ENCODE measurements around the gene MAP1S.
"Not testable (repeated sequence)": the region's sequence is repeated elsewhere in the genome, so short reads cannot be mapped to it uniquely, and the experiment has no call there.

The MAP1S gene

GRCh38 chr19:17778251-17778967, 59.1 kb downstream of the MAP1S start:
- ChIA-PET CTCF (no interaction called here), POLR2A (no interaction called here)

GRCh38 chr19:17778968-17779929, 60.0 kb downstream of the MAP1S start:
- ChIA-PET POLR2A (no interaction called here), CTCF (no interaction called here)
- TF ChIP-seq TARDBP (IDR thresholded peaks at IDR 0.05), result no peak
- no peak for TF ChIP-seq SUZ12 (IDR thresholded peaks at IDR 0.05)
- TF ChIP-seq SP1 (IDR thresholded peaks at IDR 0.05), result no peak
- peak; percentile 42 for DNase-seq (ENCODE audit: extremely low spot score)

More at GRCh38 chr19:17778251-17778967, 59.1 kb downstream of the MAP1S start:
- DNase-seq (ENCODE audit: extremely low spot score), result peak; percentile 85
- TF ChIP-seq SP1 (IDR thresholded peaks at IDR 0.05) (no peak), L3MBTL2 (conservative IDR thresholded peaks at IDR 0.05) (peak; percentile 52; the same call in 1 of the 2 replicates)

GRCh38 chr19:17780781-17781180, 61.5 kb downstream of the MAP1S start:
- POLR2A ChIA-PET, result no interaction called here
- no peak for DNase-seq (ENCODE audit: extremely low spot score)
- CTCF ChIA-PET, result no interaction called here
- TF ChIP-seq FOXK2 (IDR thresholded peaks at IDR 0.05) (no peak), NFRKB (IDR thresholded peaks at IDR 0.05) (no peak), CTBP1 (IDR thresholded peaks at IDR 0.05; ENCODE audit: borderline replicate concordance) (no peak), L3MBTL2 (conservative IDR thresholded peaks at IDR 0.05) (no peak), FOXM1 (IDR thresholded peaks at IDR 0.05; ENCODE audit: borderline replicate concordance) (no peak), FOXA1 (IDR thresholded peaks at IDR 0.05) (no peak), TARDBP (IDR thresholded peaks at IDR 0.05) (no peak), BHLHE40 (IDR thresholded peaks at IDR 0.05; ENCODE audit: borderline replicate concordance) (no peak), ARNT (IDR thresholded peaks at IDR 0.05) (no peak), SUZ12 (IDR thresholded peaks at IDR 0.05) (no peak)

DNA sequence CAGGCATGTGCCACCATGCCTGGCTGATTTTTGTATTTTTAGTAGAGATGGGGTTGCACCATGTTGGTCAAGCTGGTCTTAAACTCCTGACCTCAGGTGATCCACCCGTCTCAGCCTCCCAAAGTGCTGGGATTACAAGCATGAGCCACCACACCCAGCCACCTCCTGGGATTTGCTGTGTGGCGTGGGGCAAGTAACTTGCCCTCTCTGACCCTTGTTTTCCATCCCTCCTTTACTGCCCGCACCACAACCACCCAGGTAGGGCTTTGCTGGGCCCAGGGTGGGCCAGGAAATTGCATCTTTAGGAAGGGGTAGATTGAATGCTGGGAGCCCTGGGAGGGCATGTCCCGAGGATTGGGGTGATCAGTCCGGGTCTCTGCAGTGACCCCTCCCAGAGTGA, 64.4 kb downstream of the MAP1S start:
- POLR2A ChIA-PET; DNase-seq (ENCODE audit: extremely low spot score): not testable (repeated sequence)
- CTCF ChIA-PET, result interaction anchor here (1.2 to 2.4 kb wide), 2 partner anchors 9 to 17 kb away, joined by 5 to 11 read pairs; no protein-coding TSS in a partner anchor

Measured in HEK293T (cell line).